Stimulated activated memory B cell treated with anti-CD40 and anti-IgM and Interleukin-4, amounts not matched to agents 10 μg/mL and 1 μg/mL and 100 μg/mL, for 72 hours (primary cell): ENCODE measurements around the gene VTI1B.
"Not testable (repeated sequence)": the region's sequence is repeated elsewhere in the genome, so short reads cannot be mapped to it uniquely, and the experiment has no call there.

Experiments used
- ATAC-seq: fragments of 150-1000 bp; cut with Tn5 transposase; 2 replicates; pipeline ENCODE4 v1.10.0; 2021
- H3K27ac Mint-ChIP-seq: one replicate; pipeline ENCODE4 v1.8.0; 2022; ENCODE audit warnings: mild to moderate bottlenecking, mixed read lengths
- H3K27me3 Mint-ChIP-seq: one replicate; pipeline ENCODE4 v1.8.0; 2022; ENCODE audit warnings: mixed read lengths
- H3K36me3 Mint-ChIP-seq: one replicate; pipeline ENCODE4 v1.8.0; 2022; ENCODE audit warnings: mixed read lengths
- H3K4me1 Mint-ChIP-seq: one replicate; pipeline ENCODE4 v1.8.0; 2022; ENCODE audit warnings: mixed read lengths
- H3K4me3 Mint-ChIP-seq: one replicate; pipeline ENCODE4 v1.8.0; 2022; ENCODE audit warnings: mild to moderate bottlenecking, moderate library complexity, mixed read lengths
- H3K9me3 Mint-ChIP-seq: one replicate; pipeline ENCODE4 v1.8.0; 2022; ENCODE audit warnings: mixed read lengths

The VTI1B gene

DNA sequence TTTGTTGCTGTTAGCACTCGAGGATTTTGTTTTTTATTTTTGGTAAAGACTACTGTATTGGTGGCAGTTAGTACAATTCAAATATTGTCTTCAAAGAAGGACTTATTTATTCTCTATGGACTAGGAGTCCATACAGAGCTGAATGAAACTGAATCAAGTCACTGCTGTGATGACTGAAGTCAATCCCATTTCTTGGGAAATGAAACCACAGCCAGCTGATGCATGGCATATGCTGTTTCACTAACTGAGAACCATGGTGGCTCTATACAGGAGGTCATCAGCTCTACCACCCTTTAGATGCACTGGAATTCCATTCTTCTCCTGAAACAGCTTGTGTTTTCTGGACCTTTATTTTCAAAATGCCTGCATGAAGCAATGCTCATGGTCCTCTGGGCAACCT lies 22.2 kb downstream of the VTI1B start:
- Mint-ChIP-seq H3K4me1 (no peaks in the 10 kb centered on the region), H3K27ac (no peak overlapping the region), H3K36me3 (peaks cover 44% of the 10 kb centered on the region), H3K9me3 (no peaks in the 10 kb centered on the region), H3K4me3 (no peak overlapping the region), H3K27me3 (no peaks in the 10 kb centered on the region)
- ATAC-seq, result no peak

DNA sequence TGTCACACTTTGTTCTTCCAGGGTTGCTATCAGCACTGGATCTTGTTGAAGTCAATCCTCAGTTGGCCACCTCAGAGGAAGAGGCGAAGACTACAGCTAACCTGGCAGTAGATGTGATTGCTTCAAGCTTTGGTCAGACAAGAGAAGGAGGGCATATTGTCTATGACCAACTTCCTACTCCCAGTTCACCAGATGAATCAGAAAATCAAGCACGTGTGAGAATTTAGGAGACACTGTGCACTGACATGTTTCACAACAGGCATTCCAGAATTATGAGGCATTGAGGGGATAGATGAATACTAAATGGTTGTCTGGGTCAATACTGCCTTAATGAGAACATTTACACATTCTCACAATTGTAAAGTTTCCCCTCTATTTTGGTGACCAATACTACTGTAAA lies 23.7 kb downstream of the VTI1B start:
- Mint-ChIP-seq H3K36me3 (peaks cover 41% of the 10 kb centered on the region), H3K4me1 (no peaks in the 10 kb centered on the region), H3K9me3 (no peaks in the 10 kb centered on the region), H3K4me3 (no peak overlapping the region), H3K27me3 (no peaks in the 10 kb centered on the region), H3K27ac (no peak overlapping the region)
- no peak for ATAC-seq

DNA sequence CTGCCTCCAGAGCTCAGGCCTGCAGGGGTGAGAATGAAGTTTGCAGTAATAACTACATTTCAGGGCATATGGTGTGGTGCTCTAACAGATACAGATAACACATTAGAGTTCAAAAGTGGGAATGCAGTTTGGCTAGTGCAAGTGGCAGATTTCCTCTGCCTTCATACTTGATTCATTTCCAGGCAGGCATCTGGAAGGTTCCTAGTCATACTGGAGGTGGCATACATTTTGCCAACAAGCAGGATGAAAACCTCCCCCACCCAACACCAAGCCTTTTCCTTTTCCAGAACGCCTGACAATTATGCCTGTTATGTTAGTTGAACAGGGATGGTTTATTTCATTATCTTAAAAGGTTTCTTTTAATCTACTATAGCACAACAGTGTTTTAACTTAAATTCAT lies 24.3 kb downstream of the VTI1B start:
- Mint-ChIP-seq H3K27me3 (no peaks in the 10 kb centered on the region), H3K4me1 (no peaks in the 10 kb centered on the region), H3K36me3 (peaks cover 41% of the 10 kb centered on the region), H3K9me3 (no peaks in the 10 kb centered on the region), H3K27ac (no peak overlapping the region), H3K4me3 (no peak overlapping the region)
- no peak for ATAC-seq

DNA sequence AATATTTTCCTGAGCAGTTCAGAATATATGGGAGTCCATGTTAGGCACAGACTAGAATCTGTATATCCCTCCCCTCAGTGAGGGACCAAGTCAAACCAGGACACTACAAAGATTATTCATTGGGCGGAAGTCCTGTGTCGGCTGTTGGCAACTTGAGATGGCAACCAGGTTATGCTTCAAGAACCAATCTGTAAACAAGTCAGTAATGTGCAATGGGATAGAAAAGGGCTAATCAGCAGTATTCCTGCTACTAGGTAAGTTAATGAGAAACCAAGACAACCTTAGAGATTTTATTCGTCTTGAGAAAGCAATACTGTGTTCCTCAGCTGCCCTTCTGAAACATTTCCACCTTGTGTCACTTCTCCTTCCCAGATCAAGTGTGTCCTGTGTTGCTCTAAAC lies 28.3 kb downstream of the VTI1B start:
- Mint-ChIP-seq H3K27me3 (no peaks in the 10 kb centered on the region), H3K9me3 (no peaks in the 10 kb centered on the region), H3K27ac (no peak overlapping the region), H3K4me1 (no peaks in the 10 kb centered on the region), H3K36me3 (peaks cover 33% of the 10 kb centered on the region), H3K4me3 (no peak overlapping the region)
- ATAC-seq, result no peak

DNA sequence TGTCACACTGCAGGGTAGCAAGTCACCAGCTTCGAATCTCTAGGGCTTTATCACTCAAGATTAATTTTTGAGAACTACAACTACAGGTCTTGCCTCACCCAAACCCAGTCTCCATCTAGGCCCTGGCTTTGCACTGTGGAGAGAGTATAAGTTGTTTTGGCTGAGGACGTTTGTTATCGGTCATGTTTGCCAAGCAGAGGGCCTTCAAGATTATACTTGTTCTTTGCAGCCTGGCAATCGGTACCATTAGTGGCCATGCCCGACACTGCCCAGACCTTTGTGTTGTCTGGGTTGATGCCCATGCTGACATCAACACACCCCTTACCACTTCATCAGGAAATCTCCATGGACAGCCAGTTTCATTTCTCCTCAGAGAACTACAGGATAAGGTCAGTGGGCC lies 29.0 kb downstream of the VTI1B start:
- Mint-ChIP-seq H3K36me3 (peaks cover 26% of the 10 kb centered on the region), H3K4me3 (no peak overlapping the region), H3K27me3 (no peaks in the 10 kb centered on the region), H3K27ac (no peak overlapping the region), H3K4me1 (no peaks in the 10 kb centered on the region), H3K9me3 (no peaks in the 10 kb centered on the region)
- ATAC-seq, result no peak

DNA sequence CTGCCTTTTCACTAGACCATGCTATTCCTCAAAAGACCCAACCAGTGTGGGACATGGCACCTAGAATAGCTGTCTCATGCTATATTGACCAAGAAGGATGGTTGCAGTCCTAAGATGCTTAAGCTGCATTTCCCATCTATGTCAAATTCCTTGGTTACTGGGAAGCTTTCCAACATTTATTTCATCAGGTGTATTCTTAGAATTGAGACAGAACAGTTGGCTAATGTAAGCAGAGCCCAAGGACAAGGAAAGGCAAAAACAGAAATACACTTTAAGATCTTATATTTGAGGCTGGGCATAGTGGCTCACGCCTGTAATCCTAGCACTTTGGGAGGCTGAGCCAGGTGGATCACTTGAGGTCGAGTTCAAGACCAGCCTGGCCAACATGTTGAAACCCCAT lies 30.0 kb downstream of the VTI1B start:
- Mint-ChIP-seq H3K4me3 (no peak overlapping the region), H3K36me3 (peaks cover 16% of the 10 kb centered on the region), H3K27ac (peak overlapping the region; percentile 42), H3K27me3 (no peaks in the 10 kb centered on the region), H3K4me1 (no peaks in the 10 kb centered on the region), H3K9me3 (no peaks in the 10 kb centered on the region)
- no peak for ATAC-seq

DNA sequence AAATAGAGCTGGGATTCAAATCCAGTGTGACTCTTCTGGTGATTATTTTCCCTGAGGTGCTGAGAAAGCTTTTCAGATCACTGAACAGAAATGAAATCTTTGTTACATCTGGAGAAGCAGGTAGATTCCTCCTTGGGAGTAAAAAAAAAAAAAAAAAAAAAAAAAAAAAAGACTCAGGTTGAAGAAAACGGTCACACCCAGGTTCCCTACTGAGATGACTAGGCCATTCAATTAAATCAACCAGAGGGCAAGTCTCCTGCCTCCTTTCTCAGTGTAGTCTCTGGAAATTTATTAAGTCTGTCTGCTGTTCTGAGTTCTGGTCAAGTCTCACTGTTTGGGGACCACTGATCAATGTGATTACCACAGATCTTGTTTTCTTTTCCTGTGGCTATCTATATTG lies 30.7 kb downstream of the VTI1B start:
- H3K27ac Mint-ChIP-seq, result peak overlapping the region; percentile 42
- no peaks in the 10 kb centered on the region for H3K27me3 Mint-ChIP-seq
- ATAC-seq, result no peak
- peaks cover 13% of the 10 kb centered on the region for H3K36me3 Mint-ChIP-seq
- H3K9me3 Mint-ChIP-seq, result no peaks in the 10 kb centered on the region
- no peaks in the 10 kb centered on the region for H3K4me1 Mint-ChIP-seq
- no peak overlapping the region for H3K4me3 Mint-ChIP-seq

DNA sequence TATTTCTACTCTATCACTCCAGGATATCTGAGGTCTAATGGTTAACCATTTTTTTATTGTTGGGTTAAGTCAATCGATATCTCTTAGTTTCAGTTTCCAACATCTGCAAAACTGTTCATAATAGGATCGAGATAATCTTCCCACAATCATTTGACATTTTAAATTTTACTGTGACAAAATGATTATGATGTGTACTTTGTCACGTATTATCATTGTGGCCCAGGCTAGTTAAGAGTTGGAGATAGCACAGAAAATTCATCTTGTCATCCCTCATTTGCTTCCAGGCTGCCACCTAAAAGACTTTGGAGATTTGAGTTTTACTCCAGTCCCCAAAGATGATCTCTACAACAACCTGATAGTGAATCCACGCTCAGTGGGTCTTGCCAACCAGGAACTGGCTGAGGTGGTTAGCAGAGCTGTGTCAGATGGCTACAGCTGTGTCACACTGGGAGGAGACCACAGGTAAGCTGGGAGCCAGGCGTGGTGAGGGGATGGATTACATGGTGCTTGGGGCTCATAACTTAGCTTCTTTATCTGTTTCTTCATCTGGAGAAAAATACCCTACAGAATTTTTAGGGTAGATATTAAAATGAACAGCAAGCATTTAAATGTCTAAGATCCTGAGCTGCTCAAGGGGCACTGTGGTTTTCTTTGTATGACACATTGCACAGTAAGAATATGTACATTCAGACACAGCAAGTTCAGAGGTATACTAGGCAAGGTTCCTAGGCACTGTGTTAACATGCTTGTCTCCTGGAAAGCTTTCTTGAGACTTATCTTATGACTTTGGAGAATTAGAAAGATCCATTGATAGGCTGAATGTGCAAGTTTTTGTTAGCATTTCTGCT lies 32.3 kb downstream of the VTI1B start:
- H3K36me3 Mint-ChIP-seq, result peaks cover 10% of the 10 kb centered on the region
- H3K4me3 Mint-ChIP-seq, result no peak overlapping the region
- no peaks in the 10 kb centered on the region for H3K27me3 Mint-ChIP-seq
- H3K4me1 Mint-ChIP-seq, result no peaks in the 10 kb centered on the region
- no peaks in the 10 kb centered on the region for H3K9me3 Mint-ChIP-seq
- ATAC-seq, result no peak
- no peak overlapping the region for H3K27ac Mint-ChIP-seq

DNA sequence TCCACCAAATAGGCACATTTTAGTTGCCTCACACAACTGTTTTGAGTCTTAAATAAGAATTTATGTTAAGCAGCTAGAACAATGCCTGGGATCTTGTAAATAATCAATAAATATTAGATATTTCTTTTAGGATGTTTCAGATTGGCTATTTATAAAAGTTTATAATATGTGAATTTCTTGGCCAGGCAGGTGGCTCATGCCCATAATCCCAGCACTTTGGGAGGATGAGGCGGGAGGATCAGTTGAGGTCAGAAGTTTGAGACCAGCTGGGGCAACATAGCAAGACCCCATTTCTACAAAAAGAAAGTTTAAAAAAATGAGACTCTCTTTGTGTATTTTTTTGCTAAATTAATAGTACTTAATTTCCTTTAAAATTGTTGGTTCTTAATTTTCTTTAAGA lies 33.0 kb downstream of the VTI1B start:
- peaks cover 7% of the 10 kb centered on the region for H3K36me3 Mint-ChIP-seq
- ATAC-seq, result no peak
- H3K4me3 Mint-ChIP-seq, result no peak overlapping the region
- no peaks in the 10 kb centered on the region for H3K27me3 Mint-ChIP-seq
- no peak overlapping the region for H3K27ac Mint-ChIP-seq
- H3K9me3 Mint-ChIP-seq, result no peaks in the 10 kb centered on the region
- no peaks in the 10 kb centered on the region for H3K4me1 Mint-ChIP-seq

DNA sequence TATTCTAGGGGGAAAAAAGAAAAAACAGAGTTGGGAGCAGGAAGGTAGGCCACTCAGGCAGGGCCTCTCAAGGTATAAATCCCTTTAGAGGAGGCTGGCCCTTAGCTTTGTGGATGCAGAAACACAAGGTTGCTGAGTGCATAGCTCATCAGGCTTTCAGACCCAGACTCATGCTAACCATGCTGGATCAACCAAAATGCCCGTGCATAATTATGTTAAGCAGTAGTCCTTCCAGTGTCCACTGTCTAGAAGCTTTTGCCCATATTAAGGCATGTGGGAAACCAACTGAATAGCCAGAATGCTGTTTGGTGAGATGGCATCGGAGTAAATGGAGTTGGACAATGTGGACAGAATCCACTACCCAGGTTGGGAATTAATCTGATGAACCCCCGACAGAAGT lies 35.8 kb downstream of the VTI1B start:
- H3K4me1 Mint-ChIP-seq, result no peaks in the 10 kb centered on the region
- H3K4me3 Mint-ChIP-seq, result no peak overlapping the region
- H3K27ac Mint-ChIP-seq, result no peak overlapping the region
- no peaks in the 10 kb centered on the region for H3K9me3 Mint-ChIP-seq
- ATAC-seq, result no peak
- no peaks in the 10 kb centered on the region for H3K27me3 Mint-ChIP-seq
- H3K36me3 Mint-ChIP-seq, result peaks cover 10% of the 10 kb centered on the region

DNA sequence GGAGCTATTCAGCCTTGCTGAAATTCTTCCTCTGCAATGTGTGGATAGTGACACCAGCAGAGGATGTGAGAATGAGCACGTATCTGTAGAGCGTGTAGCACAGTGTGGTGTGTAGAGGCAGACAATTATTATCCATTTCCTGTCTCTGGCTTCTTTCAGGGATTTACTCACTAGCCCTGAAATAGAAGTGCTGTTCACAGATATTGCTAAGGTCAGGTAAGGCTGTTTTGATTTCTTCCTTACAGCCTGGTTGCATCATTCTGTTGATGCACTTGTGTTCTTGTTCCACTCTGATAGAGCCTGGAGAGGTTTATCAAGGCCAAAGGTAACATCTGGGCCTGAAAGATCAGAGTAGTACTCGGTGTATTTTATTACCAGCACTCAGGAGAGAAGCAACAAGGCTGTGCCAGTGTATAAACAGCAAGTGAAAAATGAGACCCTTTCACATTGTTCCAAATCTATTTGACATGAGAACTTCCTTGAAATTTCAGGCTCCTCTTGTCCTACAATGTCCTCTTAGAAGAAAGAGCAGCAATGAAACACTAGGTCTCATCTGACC lies 38.0 kb downstream of the VTI1B start:
- Mint-ChIP-seq H3K4me3 (no peak overlapping the region), H3K4me1 (no peaks in the 10 kb centered on the region), H3K27ac (no peak overlapping the region), H3K9me3 (no peaks in the 10 kb centered on the region), H3K36me3 (peaks cover 6% of the 10 kb centered on the region), H3K27me3 (no peaks in the 10 kb centered on the region)
- ATAC-seq, result no peak

DNA sequence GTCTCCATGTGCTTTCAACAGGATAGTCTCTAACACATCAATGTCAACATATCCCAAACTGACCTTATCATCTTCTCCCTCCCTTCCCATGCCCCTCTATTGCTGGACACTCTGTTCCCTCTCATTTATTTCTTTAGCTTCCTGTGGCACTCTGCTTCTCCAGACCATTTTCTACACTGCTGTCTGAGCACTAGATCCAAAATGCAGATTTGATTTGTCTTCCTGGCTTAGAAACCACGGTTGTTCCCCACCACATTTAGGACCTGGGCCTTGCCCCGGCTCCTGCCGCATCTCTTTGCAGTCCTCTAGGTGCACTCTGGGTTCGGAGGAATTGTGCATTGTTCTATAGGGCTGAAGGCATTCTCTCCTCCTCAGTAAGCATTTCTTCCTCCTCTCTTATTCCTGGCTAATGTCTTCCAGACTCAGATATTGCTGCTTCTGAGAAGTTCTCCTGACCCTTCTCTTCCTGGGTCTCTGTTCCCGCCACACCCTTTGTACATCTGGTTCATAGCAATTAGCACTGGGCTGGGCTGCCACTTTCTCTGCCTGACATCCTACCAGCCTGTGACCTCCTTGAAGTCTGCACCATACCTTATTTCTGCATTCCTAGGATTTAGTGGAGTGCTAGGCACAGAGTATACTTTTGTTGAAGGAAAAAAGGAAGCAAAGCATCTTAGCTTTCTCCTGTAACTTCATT lies 40.8 kb downstream of the VTI1B start:
- ATAC-seq, result no peak
- Mint-ChIP-seq H3K27me3 (no peaks in the 10 kb centered on the region), H3K4me3 (no peak overlapping the region), H3K36me3 (peaks cover 6% of the 10 kb centered on the region), H3K9me3 (no peaks in the 10 kb centered on the region), H3K27ac (no peak overlapping the region), H3K4me1 (no peaks in the 10 kb centered on the region)

DNA sequence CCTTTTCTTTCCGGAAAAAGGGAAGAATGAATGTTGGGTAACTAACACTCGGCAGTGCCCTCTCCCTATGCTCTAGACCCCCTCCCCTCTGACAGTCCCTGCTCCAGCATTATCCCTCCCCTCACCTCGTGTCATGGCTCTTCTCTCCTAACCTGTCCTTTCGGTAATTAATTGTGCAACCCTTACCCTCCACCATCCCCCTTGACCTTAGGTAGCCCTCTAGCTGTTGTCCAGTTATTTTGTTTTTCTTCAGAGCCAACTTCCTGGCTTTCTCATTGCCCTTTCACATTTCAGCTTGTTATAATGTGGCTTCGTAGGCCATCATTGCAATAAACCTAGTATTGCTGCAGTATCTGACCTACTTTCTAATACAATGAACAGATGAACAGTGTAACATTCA lies 43.5 kb downstream of the VTI1B start:
- no peak overlapping the region for H3K4me3 Mint-ChIP-seq

DNA sequence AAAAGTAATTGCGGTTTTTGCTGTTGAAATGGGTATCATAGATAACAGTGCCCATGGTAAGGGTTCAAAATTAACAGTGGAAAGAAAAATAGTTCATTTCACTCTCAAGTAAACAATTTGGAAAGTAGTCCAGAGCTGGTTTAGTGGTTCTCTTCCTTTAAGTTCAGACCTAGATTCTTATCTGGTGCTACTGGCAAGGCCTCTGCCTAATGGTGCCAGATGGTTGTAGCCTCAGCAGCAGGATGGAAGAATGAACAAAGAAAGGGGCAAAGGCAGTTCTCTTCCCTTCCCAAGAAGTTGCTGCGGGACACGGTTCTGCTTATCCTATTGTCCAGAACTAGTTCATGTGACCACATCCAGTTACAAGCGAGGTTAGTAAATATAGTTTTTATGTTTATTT lies 44.2 kb downstream of the VTI1B start:
- H3K9me3 Mint-ChIP-seq, result no peaks in the 10 kb centered on the region
- no peak overlapping the region for H3K27ac Mint-ChIP-seq
- ATAC-seq, result no peak
- no peaks in the 10 kb centered on the region for H3K27me3 Mint-ChIP-seq
- peaks cover 6% of the 10 kb centered on the region for H3K36me3 Mint-ChIP-seq
- no peaks in the 10 kb centered on the region for H3K4me1 Mint-ChIP-seq
- no peak overlapping the region for H3K4me3 Mint-ChIP-seq

More for the DNA sequence above, 43.5 kb downstream of the VTI1B start:
- no peaks in the 10 kb centered on the region for H3K4me1 Mint-ChIP-seq
- no peaks in the 10 kb centered on the region for H3K9me3 Mint-ChIP-seq
- no peak for ATAC-seq
- peaks cover 6% of the 10 kb centered on the region for H3K36me3 Mint-ChIP-seq
- no peak overlapping the region for H3K27ac Mint-ChIP-seq
- no peaks in the 10 kb centered on the region for H3K27me3 Mint-ChIP-seq

DNA sequence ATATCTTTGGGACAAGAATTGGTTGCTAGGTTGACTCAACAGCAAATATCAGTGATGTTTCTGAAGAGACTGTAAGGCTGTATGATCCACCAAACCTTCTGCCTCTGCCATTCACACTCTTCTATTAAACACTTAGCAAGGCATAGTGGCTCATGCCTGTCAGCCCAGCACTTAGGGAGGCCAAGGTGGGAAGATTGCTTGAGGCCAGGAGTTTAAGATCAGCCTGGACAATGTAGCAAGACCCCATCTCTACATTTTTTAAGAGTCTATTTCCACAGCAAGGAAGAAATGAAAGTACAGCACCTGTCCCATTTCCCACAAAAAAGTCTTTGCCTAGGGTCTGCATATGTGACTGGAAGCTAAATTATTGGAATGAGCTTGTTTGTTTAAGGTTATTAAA lies 46.9 kb downstream of the VTI1B start:
- Mint-ChIP-seq H3K4me3 (no peak overlapping the region), H3K9me3 (no peaks in the 10 kb centered on the region), H3K36me3 (no peaks in the 10 kb centered on the region), H3K27me3 (no peaks in the 10 kb centered on the region), H3K4me1 (no peaks in the 10 kb centered on the region), H3K27ac (no peak overlapping the region)
- ATAC-seq, result no peak

DNA sequence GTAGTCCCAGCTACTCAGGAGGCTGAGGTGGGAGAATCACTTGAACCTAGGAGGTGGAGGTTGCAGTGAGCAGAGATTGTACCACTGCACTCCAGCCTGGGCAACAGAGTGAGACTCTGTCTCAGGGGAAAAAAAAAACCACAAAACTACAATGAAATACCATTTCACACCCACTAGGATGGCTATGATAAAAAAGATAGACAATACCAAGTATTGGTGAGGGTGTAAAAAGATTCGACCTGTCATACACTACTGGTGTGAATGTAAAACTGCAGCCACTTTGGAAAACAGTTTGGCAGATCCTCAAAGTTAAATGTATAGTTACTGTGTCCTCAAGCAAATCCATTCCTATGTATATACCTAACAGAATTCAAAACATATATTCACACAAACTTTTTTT lies 48.3 kb downstream of the VTI1B start:
- H3K27me3 Mint-ChIP-seq, H3K4me1 Mint-ChIP-seq, ATAC-seq, H3K4me3 Mint-ChIP-seq, H3K27ac Mint-ChIP-seq, H3K9me3 Mint-ChIP-seq, H3K36me3 Mint-ChIP-seq: not testable (repeated sequence)
